MM.1S (cell line): ENCODE data around the gene ARHGEF7.

Source experiments
- DNase-seq: peaks from one replicate; pipeline ENCODE4 v3.0.0-alpha.2; 2015
- H2AFZ ChIP-seq: fragments of 300-600 bp; sonication (generic); 2 replicates; pipeline ENCODE4 v1.6.0; 2016; ENCODE audit warnings: antibody characterized with exemption, low read length
- H3F3A ChIP-seq: fragments of 300-600 bp; sonication (generic); 2 replicates; pipeline ENCODE4 v1.6.1; 2016; ENCODE audit warnings: mild to moderate bottlenecking, antibody characterized with exemption, low read length, moderate library complexity, mixed read lengths; ENCODE audit not compliant: insufficient read depth
- H3K27ac ChIP-seq: fragments of 300-600 bp; sonication (generic); 2 replicates; pipeline ENCODE4 v1.5.1; 2016; ENCODE audit warnings: mild to moderate bottlenecking, low read length
- H3K27me3 ChIP-seq: fragments of 300-600 bp; sonication (generic); replicated peaks from 2 replicates; pipeline ENCODE4 v1.6.0; 2016; ENCODE audit warnings: low read length; ENCODE audit not compliant: insufficient read depth
- H3K36me3 ChIP-seq: fragments of 300-600 bp; sonication (generic); replicated peaks from 2 replicates; pipeline ENCODE4 v1.6.1; 2016; ENCODE audit warnings: mild to moderate bottlenecking, low read length, mixed read lengths; ENCODE audit not compliant: insufficient read depth
- H3K4me1 ChIP-seq: fragments of 300-600 bp; sonication (generic); 2 replicates; pipeline ENCODE4 v1.6.1; 2016; ENCODE audit warnings: low read length, mixed read lengths
- H3K4me2 ChIP-seq: fragments of 300-600 bp; sonication (generic); 2 replicates; pipeline ENCODE4 v1.6.0; 2016; ENCODE audit warnings: low read depth, low read length
- H3K4me3 ChIP-seq: fragments of 300-600 bp; sonication (generic); 2 replicates; pipeline ENCODE4 v1.5.1; 2016; ENCODE audit warnings: low read length, mixed read lengths
- H3K79me2 ChIP-seq: fragments of 300-600 bp; sonication (generic); 2 replicates; pipeline ENCODE4 v1.6.1; 2016; ENCODE audit warnings: mixed run types, low read length, mixed read lengths
- H3K9ac ChIP-seq: fragments of 300-600 bp; sonication (generic); 2 replicates; pipeline ENCODE4 v1.6.1; 2016; ENCODE audit warnings: low read length, mixed read lengths
- H3K9me2 ChIP-seq: fragments of 300-600 bp; sonication (generic); replicated peaks from 2 replicates; pipeline ENCODE4 v1.6.1; 2016; ENCODE audit warnings: mild to moderate bottlenecking, low read length, mixed read lengths; ENCODE audit not compliant: insufficient read depth
- H3K9me3 ChIP-seq: fragments of 300-600 bp; sonication (generic); replicated peaks from 2 replicates; pipeline ENCODE4 v1.6.1; 2016; ENCODE audit warnings: mild to moderate bottlenecking, low read length, mixed read lengths; ENCODE audit not compliant: insufficient read depth
- H4K20me1 ChIP-seq: fragments of 300-600 bp; sonication (generic); 2 replicates; pipeline ENCODE4 v1.6.1; 2016; ENCODE audit warnings: mild to moderate bottlenecking, low read length, moderate library complexity, mixed read lengths; ENCODE audit not compliant: insufficient read depth
- CTCF ChIP-seq: fragments of 300-600 bp; sonication (generic); IDR thresholded peaks from 2 replicates; pipeline ENCODE4 v1.5.1; 2016; ENCODE audit warnings: antibody characterized with exemption, low read length, mixed read lengths
- EZH2 ChIP-seq: fragments of 300-600 bp; sonication (generic); optimal IDR thresholded peaks from 2 replicates; pipeline ENCODE3; 2017; ENCODE audit warnings: low read depth, mild to moderate bottlenecking, antibody characterized with exemption, low read length, mixed read lengths
- EZH2phosphoT487 ChIP-seq: fragments of 300-600 bp; sonication (generic); IDR thresholded peaks from 2 replicates; pipeline ENCODE4 v1.6.1; 2018; ENCODE audit warnings: antibody characterized with exemption, low read length

ARHGEF7 gene

GRCh38 chr13:111166882-111167675, 52.0 kb downstream of the ARHGEF7 start:
- Histone ChIP-seq H3K4me2 (no peak overlapping the region), H3K4me3 (no peak overlapping the region), H3K9me2 (no peaks in the 10 kb centered on the region), H4K20me1 (no peaks in the 10 kb centered on the region), H3K36me3 (no peaks in the 10 kb centered on the region), H3K27ac (no peak overlapping the region), H3K4me1 (peaks cover 9% of the 10 kb centered on the region; the same call in 1 of the 2 replicates), H3K27me3 (no peaks in the 10 kb centered on the region), H3K79me2 (peaks cover 98% of the 10 kb centered on the region), H2AFZ (no peak overlapping the region), H3F3A (0 out of 2 replicates have a peak, but pooled peaks cover 3% of the 10 kb centered on the region), H3K9ac (no peak overlapping the region), H3K9me3 (no peaks in the 10 kb centered on the region)
- no peak for DNase-seq
- TF ChIP-seq EZH2phosphoT487 (no peak), CTCF (no peak), EZH2 (no peak)

GRCh38 chr13:111168107-111168506, 53.0 kb downstream of the ARHGEF7 start:
- H3K9me3 ChIP-seq, result no peaks in the 10 kb centered on the region
- H4K20me1 ChIP-seq, result no peaks in the 10 kb centered on the region
- no peak for DNase-seq
- TF ChIP-seq CTCF, result no peak
- TF ChIP-seq EZH2phosphoT487, result no peak
- no peak for TF ChIP-seq EZH2
- H3K9me2 ChIP-seq, result no peaks in the 10 kb centered on the region
- peaks cover 99% of the 10 kb centered on the region for H3K79me2 ChIP-seq
- no peak overlapping the region for H3K4me3 ChIP-seq
- no peak overlapping the region for H3K27ac ChIP-seq
- no peak overlapping the region for H3K4me2 ChIP-seq
- no peaks in the 10 kb centered on the region for H3K4me1 ChIP-seq
- no peak overlapping the region for H3K9ac ChIP-seq
- no peaks in the 10 kb centered on the region for H3K27me3 ChIP-seq
- H3F3A ChIP-seq, result no peaks in the 10 kb centered on the region
- no peaks in the 10 kb centered on the region for H3K36me3 ChIP-seq
- no peak overlapping the region for H2AFZ ChIP-seq

GRCh38 chr13:111171112-111171511, 56.0 kb downstream of the ARHGEF7 start:
- no peak overlapping the region for H2AFZ ChIP-seq
- H3K36me3 ChIP-seq, result no peaks in the 10 kb centered on the region
- H3K9me3 ChIP-seq, result no peaks in the 10 kb centered on the region
- no peaks in the 10 kb centered on the region for H3K4me1 ChIP-seq
- no peaks in the 10 kb centered on the region for H4K20me1 ChIP-seq
- H3K79me2 ChIP-seq, result peaks cover 100% of the 10 kb centered on the region
- H3K27me3 ChIP-seq, result no peaks in the 10 kb centered on the region
- H3K4me3 ChIP-seq, result no peak overlapping the region
- H3K9ac ChIP-seq, result no peak overlapping the region
- TF ChIP-seq CTCF, result no peak
- TF ChIP-seq EZH2, result no peak
- TF ChIP-seq EZH2phosphoT487, result no peak
- H3F3A ChIP-seq, result no peaks in the 10 kb centered on the region
- H3K9me2 ChIP-seq, result no peaks in the 10 kb centered on the region
- H3K4me2 ChIP-seq, result no peak overlapping the region
- H3K27ac ChIP-seq, result no peak overlapping the region
- no peak for DNase-seq
